ENCODE measurements around the gene GRIN1. TPM values are rescaled to one million over a fixed set of nuclear protein-coding genes. Genes with fewer than 3 reads are reported as not detected.

Gene GRIN1
- total and polyA plus RNA-seq, 2 of the 13 experiments (the other 11 are each of a cell fraction or from before 2014, with no cell fraction given) = 0.13 TPM; not detected in 1

DNA sequence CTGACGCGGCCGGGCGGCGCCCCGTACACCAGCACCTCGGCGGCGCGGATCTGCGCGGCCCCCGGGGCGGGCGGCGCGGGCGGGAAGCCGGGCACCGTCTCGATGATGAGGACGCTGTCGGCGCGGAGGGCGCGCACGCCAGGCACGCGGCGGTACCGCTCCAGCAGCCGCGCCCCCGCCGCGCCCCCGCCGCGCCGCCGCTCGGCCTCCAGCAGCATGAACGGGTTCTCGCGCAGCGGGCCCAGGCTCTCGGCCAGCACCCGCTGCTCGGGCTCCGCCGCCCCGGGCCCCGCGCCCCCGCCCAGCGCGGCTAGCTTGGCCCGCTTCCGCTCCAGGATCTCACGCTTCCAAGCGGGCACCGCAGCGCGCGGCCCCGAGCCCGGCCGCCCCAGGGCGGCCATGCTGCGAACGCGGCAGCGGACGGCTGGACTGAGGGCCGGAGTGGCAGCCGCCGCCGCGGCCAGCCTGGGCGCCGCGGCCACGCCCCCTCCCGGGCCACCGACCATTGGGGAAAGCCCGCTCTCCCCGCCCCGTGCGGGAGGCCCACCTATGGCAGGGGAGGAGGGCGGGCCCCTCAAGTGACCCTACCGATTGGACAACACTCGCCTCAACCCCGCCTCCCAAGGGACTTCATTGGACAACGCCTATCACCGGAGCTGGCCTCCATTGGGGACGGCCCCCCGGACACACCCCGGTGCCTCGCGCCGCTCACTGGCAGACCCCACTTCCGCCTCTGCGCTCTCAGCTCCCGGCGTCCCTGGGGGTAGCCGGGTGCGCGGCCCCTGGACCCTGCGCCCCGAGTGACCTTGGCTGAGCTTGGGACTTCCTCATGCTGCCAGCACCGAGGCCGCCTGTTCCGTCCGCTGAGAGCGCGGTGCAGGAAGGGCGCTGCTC lies 61.6 kb downstream of the GRIN1 start, which contains the start of gene TPRN (continued):
- TF ChIP-seq ATF2 (CRISPR knock-in tag; IDR thresholded peaks at IDR 0.05) = peak; percentile 60; the same call in 1 of the 2 replicates
- TF ChIP-seq HIVEP1 (CRISPR knock-in tag; IDR thresholded peaks at IDR 0.05) = peak; percentile 98
- TF ChIP-seq CHD2 (IDR thresholded peaks at IDR 0.05; ENCODE audit: low read depth, low read length) = no peak
- peak; percentile 69; the same call in 1 of the 2 replicates for TF ChIP-seq PAX8 (CRISPR knock-in tag; IDR thresholded peaks at IDR 0.05; ENCODE audit: borderline replicate concordance)
- no peak for TF ChIP-seq SATB2 (CRISPR knock-in tag; IDR thresholded peaks at IDR 0.05)
- peak; percentile 50 for TF ChIP-seq MED13 (CRISPR knock-in tag; IDR thresholded peaks at IDR 0.05)
- TF ChIP-seq ZMYM3 (CRISPR knock-in tag; IDR thresholded peaks at IDR 0.05) = peak; percentile 62; the same call in 1 of the 2 replicates
- 0 out of 2 replicates have a peak, but pooled peaks have one; percentile 58 for TF ChIP-seq HMG20B (CRISPR knock-in tag; conservative IDR thresholded peaks at IDR 0.05)
- no peak for TF ChIP-seq MLLT10 (CRISPR knock-in tag; IDR thresholded peaks at IDR 0.05)
- TF ChIP-seq FOXO1 (CRISPR knock-in tag; IDR thresholded peaks at IDR 0.05) = peak; percentile 50; the same call in 1 of the 2 replicates
- TF ChIP-seq YEATS4 (CRISPR knock-in tag; IDR thresholded peaks at IDR 0.05; ENCODE audit: borderline replicate concordance) = peak; percentile 94
- peak; percentile 83; the same call in 1 of the 2 replicates for TF ChIP-seq BRF2 (CRISPR knock-in tag; IDR thresholded peaks at IDR 0.05)
- TF ChIP-seq ZNF766 (CRISPR knock-in tag; IDR thresholded peaks at IDR 0.05; ENCODE audit: borderline replicate concordance) = no peak; the same call in 1 of the 2 replicates
- TF ChIP-seq AFF4 (CRISPR knock-in tag; IDR thresholded peaks at IDR 0.05) = no peak
- no peak for TF ChIP-seq ARID3A (IDR thresholded peaks at IDR 0.05; ENCODE audit: low read depth, low read length)
- peak; percentile 75; the same call in 1 of the 2 replicates for TF ChIP-seq ZNF225 (CRISPR knock-in tag; IDR thresholded peaks at IDR 0.05)
- TF ChIP-seq KLF6 (CRISPR knock-in tag; IDR thresholded peaks at IDR 0.05) = peak; percentile 68; the same call in 1 of the 2 replicates
- peak; percentile 67; the same call in 1 of the 2 replicates for TF ChIP-seq ZNF589 (CRISPR knock-in tag; conservative IDR thresholded peaks at IDR 0.05)

Measured in HepG2 (cell line).